Loucy (cell line): ENCODE results near the gene PRPSAP2.

Experiments
- H2AFZ ChIP-seq: fragments of 200-600 bp; sonication (generic); 2 replicates; pipeline ENCODE4 v1.6.0; 2016; ENCODE audit warnings: antibody characterized with exemption, mild to moderate bottlenecking, low read length, moderate library complexity
- H3F3A ChIP-seq: fragments of 200-600 bp; 2 replicates; pipeline ENCODE4 v1.6.0; 2016; ENCODE audit warnings: antibody characterized with exemption, low read depth, mild to moderate bottlenecking
- H3K27me3 ChIP-seq: fragments of 200-600 bp; sonication (generic); 2 replicates; pipeline ENCODE4 v1.6.1; 2014; ENCODE audit warnings: low read length, mild to moderate bottlenecking; ENCODE audit not compliant: insufficient read depth, poor library complexity, severe bottlenecking
- H3K36me3 ChIP-seq: fragments of 200-600 bp; sonication (generic); 2 replicates; pipeline ENCODE4 v1.6.1; 2016; ENCODE audit warnings: low read length; ENCODE audit not compliant: insufficient read depth
- H3K4me1 ChIP-seq: fragments of 200-600 bp; sonication (generic); 2 replicates; pipeline ENCODE4 v1.5.1; 2014; ENCODE audit warnings: low read length, mild to moderate bottlenecking; ENCODE audit not compliant: insufficient read depth, poor library complexity, severe bottlenecking
- H3K4me2 ChIP-seq: fragments of 200-600 bp; sonication (generic); 2 replicates; pipeline ENCODE4 v1.6.0; 2014; ENCODE audit warnings: antibody characterized with exemption, low read length, low read depth, mild to moderate bottlenecking; ENCODE audit not compliant: poor library complexity, severe bottlenecking
- H3K4me3 ChIP-seq: fragments of 200-600 bp; sonication (generic); 2 replicates; pipeline ENCODE4 v1.5.1; 2014; ENCODE audit warnings: low read length, mild to moderate bottlenecking, mixed read lengths; ENCODE audit not compliant: poor library complexity, severe bottlenecking
- H3K79me2 ChIP-seq: fragments of 200-600 bp; sonication (generic); 2 replicates; pipeline ENCODE4 v1.6.1; 2014; ENCODE audit warnings: low read length; ENCODE audit not compliant: insufficient read depth
- H3K9ac ChIP-seq: fragments of 200-600 bp; sonication (generic); 2 replicates; pipeline ENCODE4 v1.6.0; 2014; ENCODE audit warnings: mild to moderate bottlenecking, low read depth, low read length, moderate library complexity; ENCODE audit not compliant: poor library complexity, severe bottlenecking
- H3K9me2 ChIP-seq: fragments of 200-600 bp; sonication (generic); replicated peaks from 2 replicates; pipeline ENCODE4 v1.6.1; 2016; ENCODE audit warnings: low read depth, low read length, mixed read lengths
- H3K9me3 ChIP-seq: fragments of 200-600 bp; sonication (generic); 2 replicates; pipeline ENCODE4 v1.6.1; 2014; ENCODE audit warnings: mild to moderate bottlenecking, antibody characterized with exemption, low read length, low read depth; ENCODE audit not compliant: insufficient read depth
- H4K20me1 ChIP-seq: fragments of 200-600 bp; sonication (generic); 2 replicates; pipeline ENCODE4 v1.6.0; 2014; ENCODE audit warnings: antibody characterized with exemption, low read length, mild to moderate bottlenecking; ENCODE audit not compliant: insufficient read depth, poor library complexity, severe bottlenecking
- EZH2phosphoT487 ChIP-seq: fragments of 200-600 bp; IDR thresholded peaks from 2 replicates; pipeline ENCODE4 v1.6.1; 2018; ENCODE audit warnings: antibody characterized with exemption, mild to moderate bottlenecking, moderate library complexity, borderline replicate concordance
- TF ChIP-seq, protein P1 (sequence below): fragments of 200-600 bp; sonication (generic); conservative IDR thresholded peaks from 2 replicates; pipeline ENCODE4 v1.5.1; 2014; ENCODE audit warnings: mild to moderate bottlenecking, antibody characterized with exemption, low read length

Gene PRPSAP2

DNA sequence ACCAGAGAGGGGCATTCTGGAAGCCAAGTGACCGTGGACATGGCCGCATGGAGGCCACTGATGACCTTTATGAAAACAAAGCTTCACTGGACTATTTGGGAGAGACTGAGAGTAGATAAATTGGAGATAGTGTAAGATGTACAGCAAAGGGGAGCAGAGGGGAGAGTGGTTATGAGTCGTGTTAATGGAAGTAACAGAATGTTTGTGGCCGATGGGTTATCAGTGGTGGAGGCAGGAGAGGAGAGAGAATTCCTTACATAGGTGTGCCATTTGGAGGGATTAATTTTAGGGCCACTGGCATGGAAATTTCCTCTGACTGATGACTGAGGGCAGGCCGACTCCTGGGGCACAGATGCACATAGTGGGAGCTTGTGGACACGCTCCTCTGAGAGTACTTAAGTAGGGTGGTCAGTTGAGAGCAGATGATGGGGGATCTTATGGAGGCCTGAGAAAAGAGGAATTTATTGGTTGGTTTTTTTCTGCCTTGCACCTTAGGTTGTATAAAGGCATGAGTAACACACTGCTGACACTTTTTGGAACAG lies 19.2 kb downstream of the PRPSAP2 start:
- Histone ChIP-seq H3K4me3 (no peak overlapping the region), H3F3A (no peaks in the 10 kb centered on the region), H2AFZ (no peak overlapping the region), H3K4me2 (no peak overlapping the region), H3K79me2 (no peaks in the 10 kb centered on the region), H3K9me3 (no peaks in the 10 kb centered on the region), H4K20me1 (no peaks in the 10 kb centered on the region), H3K4me1 (no peaks in the 10 kb centered on the region), H3K36me3 (peaks cover 71% of the 10 kb centered on the region; the same call in 1 of the 2 replicates), H3K9me2 (no peaks in the 10 kb centered on the region), H3K9ac (no peak overlapping the region), H3K27me3 (no peaks in the 10 kb centered on the region)
- no peak for TF ChIP-seq EZH2phosphoT487

DNA sequence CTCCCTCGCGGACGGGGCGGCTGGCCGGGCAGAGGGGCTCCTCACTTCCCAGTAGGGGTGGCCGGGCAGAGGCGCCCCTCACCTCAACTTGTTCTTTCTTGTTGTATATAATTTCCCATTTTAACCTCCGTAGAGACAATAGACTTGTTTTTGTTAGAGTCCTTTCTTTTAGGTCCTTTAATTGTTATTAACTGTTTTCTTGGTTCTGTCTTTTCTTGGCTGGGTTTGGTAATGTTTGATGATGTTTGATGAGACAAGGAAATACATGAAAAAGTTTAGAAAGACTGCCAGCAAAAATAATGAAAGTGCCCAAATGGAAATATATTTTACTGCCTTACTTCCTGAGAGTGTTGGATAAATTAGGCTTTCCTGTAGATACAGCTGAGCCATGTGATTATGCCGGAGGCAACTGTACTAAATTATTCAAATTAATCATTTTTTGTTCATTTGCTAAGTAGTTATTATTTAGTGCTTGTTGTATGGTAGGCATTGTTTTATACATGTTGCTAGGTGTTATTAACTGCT lies 30.9 kb downstream of the PRPSAP2 start:
- no peak overlapping the region for H3K4me2 ChIP-seq
- no peak for TF ChIP-seq EZH2phosphoT487
- TF ChIP-seq, protein P1, sequence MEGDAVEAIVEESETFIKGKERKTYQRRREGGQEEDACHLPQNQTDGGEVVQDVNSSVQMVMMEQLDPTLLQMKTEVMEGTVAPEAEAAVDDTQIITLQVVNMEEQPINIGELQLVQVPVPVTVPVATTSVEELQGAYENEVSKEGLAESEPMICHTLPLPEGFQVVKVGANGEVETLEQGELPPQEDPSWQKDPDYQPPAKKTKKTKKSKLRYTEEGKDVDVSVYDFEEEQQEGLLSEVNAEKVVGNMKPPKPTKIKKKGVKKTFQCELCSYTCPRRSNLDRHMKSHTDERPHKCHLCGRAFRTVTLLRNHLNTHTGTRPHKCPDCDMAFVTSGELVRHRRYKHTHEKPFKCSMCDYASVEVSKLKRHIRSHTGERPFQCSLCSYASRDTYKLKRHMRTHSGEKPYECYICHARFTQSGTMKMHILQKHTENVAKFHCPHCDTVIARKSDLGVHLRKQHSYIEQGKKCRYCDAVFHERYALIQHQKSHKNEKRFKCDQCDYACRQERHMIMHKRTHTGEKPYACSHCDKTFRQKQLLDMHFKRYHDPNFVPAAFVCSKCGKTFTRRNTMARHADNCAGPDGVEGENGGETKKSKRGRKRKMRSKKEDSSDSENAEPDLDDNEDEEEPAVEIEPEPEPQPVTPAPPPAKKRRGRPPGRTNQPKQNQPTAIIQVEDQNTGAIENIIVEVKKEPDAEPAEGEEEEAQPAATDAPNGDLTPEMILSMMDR: no peak
- no peaks in the 10 kb centered on the region for H3K27me3 ChIP-seq
- H2AFZ ChIP-seq: no peak overlapping the region
- no peak overlapping the region for H3K4me3 ChIP-seq
- H3K36me3 ChIP-seq: peaks cover 58% of the 10 kb centered on the region; the same call in 1 of the 2 replicates
- no peak overlapping the region for H3K9ac ChIP-seq
- H3K4me1 ChIP-seq: peaks cover 2% of the 10 kb centered on the region
- H3K79me2 ChIP-seq: no peaks in the 10 kb centered on the region; the same call in 1 of the 2 replicates
- no peaks in the 10 kb centered on the region for H3K9me3 ChIP-seq
- no peaks in the 10 kb centered on the region for H4K20me1 ChIP-seq
- no peaks in the 10 kb centered on the region for H3K9me2 ChIP-seq
- H3F3A ChIP-seq: no peaks in the 10 kb centered on the region

DNA sequence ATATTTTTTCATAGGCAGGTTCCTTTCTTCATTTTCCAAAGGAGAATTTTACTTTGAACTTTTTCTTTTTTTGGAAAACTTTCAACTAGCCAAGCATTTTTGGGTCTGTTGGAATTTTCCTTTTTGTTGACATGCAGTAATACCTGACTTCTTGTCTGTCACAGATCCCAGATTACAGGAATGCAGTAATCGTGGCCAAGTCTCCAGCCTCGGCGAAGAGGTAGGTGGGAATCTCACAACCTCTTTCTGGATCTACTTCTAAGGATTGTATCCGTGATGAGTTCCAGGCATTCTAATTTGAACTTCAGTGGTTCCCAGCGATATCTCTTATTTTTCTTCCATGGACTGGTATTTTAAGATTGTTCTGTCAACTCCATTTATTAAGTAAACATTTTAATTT lies 31.7 kb downstream of the PRPSAP2 start:
- Histone ChIP-seq H3K9ac (no peak overlapping the region), H4K20me1 (no peaks in the 10 kb centered on the region), H3K79me2 (no peaks in the 10 kb centered on the region; the same call in 1 of the 2 replicates), H3K9me3 (no peaks in the 10 kb centered on the region), H3F3A (no peaks in the 10 kb centered on the region), H3K4me1 (peaks cover 2% of the 10 kb centered on the region), H3K27me3 (no peaks in the 10 kb centered on the region), H3K4me2 (no peak overlapping the region), H3K9me2 (no peaks in the 10 kb centered on the region), H2AFZ (no peak overlapping the region), H3K4me3 (no peak overlapping the region), H3K36me3 (peaks cover 59% of the 10 kb centered on the region)
- TF ChIP-seq, protein P1: no peak
- TF ChIP-seq EZH2phosphoT487: no peak

DNA sequence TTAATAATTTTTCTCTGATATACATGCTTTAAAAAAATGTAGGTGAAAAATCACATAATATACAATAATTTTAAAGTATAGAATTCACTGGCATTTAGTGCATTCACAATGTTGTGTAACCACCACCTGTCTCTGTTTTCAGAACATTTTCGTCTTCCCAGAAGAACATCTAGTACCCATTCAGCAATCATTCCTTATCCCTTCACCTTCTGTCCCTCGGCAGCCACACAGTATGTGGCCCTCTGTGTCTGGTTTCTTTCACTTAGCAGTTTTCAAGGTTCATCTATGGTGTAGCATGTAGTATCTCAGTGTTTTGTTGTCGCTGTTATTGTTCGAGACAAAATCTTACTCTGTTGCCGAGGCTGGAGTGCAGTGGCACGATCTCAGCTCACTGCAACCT lies 33.6 kb downstream of the PRPSAP2 start:
- H3K9me2 ChIP-seq: no peaks in the 10 kb centered on the region
- peaks cover 3% of the 10 kb centered on the region; the same call in 1 of the 2 replicates for H3K79me2 ChIP-seq
- H3K36me3 ChIP-seq: peaks cover 59% of the 10 kb centered on the region
- H3K4me3 ChIP-seq: no peak overlapping the region
- no peaks in the 10 kb centered on the region for H3K9me3 ChIP-seq
- H2AFZ ChIP-seq: no peak overlapping the region
- peaks cover 2% of the 10 kb centered on the region for H3K4me1 ChIP-seq
- H3K9ac ChIP-seq: no peak overlapping the region
- H3K4me2 ChIP-seq: no peak overlapping the region
- no peaks in the 10 kb centered on the region for H3F3A ChIP-seq
- H3K27me3 ChIP-seq: no peaks in the 10 kb centered on the region
- no peaks in the 10 kb centered on the region for H4K20me1 ChIP-seq
- TF ChIP-seq EZH2phosphoT487: no peak
- TF ChIP-seq, protein P1: no peak
